OCI-LY7 (cell line): ENCODE measurements around the gene SERPIND1. TPM values are rescaled to one million over a fixed set of nuclear protein-coding genes. Genes with fewer than 3 reads are reported as not detected.
"Not testable (repeated sequence)": the region's sequence is repeated elsewhere in the genome, so short reads cannot be mapped to it uniquely, and the experiment has no call there.

Source experiments
- BruUV-seq: library from RNA; stranded (reverse); fragments of 400-500 nt; replicated peaks from 2 replicates; lab custom pipeline; 2021; lab: Mats Ljungman, UMichigan
- CTCF ChIA-PET: fragments of 300-600 bp; sonication (Branson Sonifier 250); formaldehyde crosslinking; loops from one replicate; lab custom pipeline; 2022; ENCODE audit warnings: antibody characterized with exemption; ENCODE audit not compliant: unreplicated experiment; lab: Charles Lee
- POLR2A ChIA-PET: fragments of 300-600 bp; sonication (Branson Sonifier 250); formaldehyde crosslinking; loops from one replicate; lab custom pipeline; 2022; ENCODE audit warnings: antibody characterized with exemption; lab: Charles Lee
- DNase-seq: peaks from one replicate; pipeline ENCODE4 v3.0.0-alpha.2; 2015; ENCODE audit warnings: low spot score
- H2AFZ ChIP-seq: fragments of 200-600 bp; sonication (generic), shearing (Covaris generic); 2 replicates; pipeline ENCODE4 v1.6.1; 2014; ENCODE audit warnings: mild to moderate bottlenecking, antibody characterized with exemption, low read length, moderate library complexity
- H3K27ac ChIP-seq: fragments of 200-600 bp; sonication (generic); 2 replicates; pipeline ENCODE4 v1.5.1; 2014; ENCODE audit warnings: mixed run types, low read depth, mild to moderate bottlenecking, moderate library complexity, low read length, inconsistent platforms; ENCODE audit not compliant: poor library complexity, severe bottlenecking
- H3K36me3 ChIP-seq: fragments of 200-600 bp; sonication (generic); 2 replicates; pipeline ENCODE4 v1.6.1; 2014; ENCODE audit warnings: mild to moderate bottlenecking, antibody characterized with exemption, low read length, moderate library complexity, mixed read lengths; ENCODE audit not compliant: insufficient read depth
- H3K4me1 ChIP-seq: fragments of 200-600 bp; sonication (generic); 2 replicates; pipeline ENCODE4 v1.5.1; 2014; ENCODE audit warnings: mild to moderate bottlenecking, low read length; ENCODE audit not compliant: insufficient read depth, poor library complexity, severe bottlenecking
- H3K4me2 ChIP-seq: fragments of 200-600 bp; sonication (generic); 2 replicates; pipeline ENCODE4 v1.6.1; 2014; ENCODE audit warnings: mild to moderate bottlenecking, low read length
- H3K4me3 ChIP-seq: fragments of 200-600 bp; sonication (generic); 2 replicates; pipeline ENCODE4 v1.5.1; 2014; ENCODE audit warnings: mild to moderate bottlenecking, low read depth, low read length; ENCODE audit not compliant: poor library complexity, severe bottlenecking
- H3K79me2 ChIP-seq: fragments of 200-600 bp; sonication (generic); 2 replicates; pipeline ENCODE4 v1.6.1; 2016; ENCODE audit warnings: low read depth, mild to moderate bottlenecking, low read length, moderate library complexity, mixed read lengths; ENCODE audit not compliant: insufficient read depth
- H3K9me2 ChIP-seq: fragments of 200-600 bp; sonication (generic); 2 replicates; pipeline ENCODE4 v1.6.1; 2016; ENCODE audit warnings: mild to moderate bottlenecking, low read length, mixed read lengths; ENCODE audit not compliant: insufficient read depth
- H3K9me3 ChIP-seq: fragments of 200-600 bp; sonication (generic); 2 replicates; pipeline ENCODE4 v1.6.1; 2014; ENCODE audit warnings: mild to moderate bottlenecking, mixed run types, low read length, mixed read lengths
- H4K20me1 ChIP-seq: fragments of 200-600 bp; sonication (generic); 2 replicates; pipeline ENCODE4 v1.6.1; 2014; ENCODE audit warnings: mild to moderate bottlenecking, antibody characterized with exemption, low read length, moderate library complexity, mixed read lengths; ENCODE audit not compliant: insufficient read depth
- CTCF ChIP-seq: fragments of 200-600 bp; sonication (generic); conservative IDR thresholded peaks from 2 replicates; pipeline ENCODE4 v1.5.1; 2014; ENCODE audit warnings: mild to moderate bottlenecking, antibody characterized with exemption, low read length, moderate library complexity, mixed read lengths
- EZH2phosphoT487 ChIP-seq: fragments of 200-600 bp; sonication (generic); IDR thresholded peaks from 2 replicates; pipeline ENCODE4 v1.6.1; 2018; ENCODE audit warnings: low read depth, borderline replicate concordance, mild to moderate bottlenecking, mixed run types, antibody characterized with exemption, low read length, moderate library complexity, mixed read lengths
- intact Hi-C: fragments of 100-400 bp; cut with micrococcal nuclease; formaldehyde crosslinking; loops from one replicate; pipeline ENCODE4 v1.10.0; 2022; ENCODE audit not compliant: unreplicated experiment
- total RNA-seq, 2 experiments: library from RNA; depleted of rRNA in 1 of 2; stranded (reverse); fragments of >200 nt in 1 of 2; shearing (Covaris generic) in 1 of 2; gene quantifications; 2 replicates each; pipeline ENCODE4 v1.2.3, GENCODE V29; 2014 to 2022

Gene SERPIND1
- total RNA-seq, 2 experiments from 2014 or later: not detected

GRCh38 chr22:20764729-20765128 lies 9.2 kb upstream of the SERPIND1 start:
- H3K9me3 ChIP-seq: no peaks in the 10 kb centered on the region
- POLR2A ChIA-PET: no interaction called here
- H3K4me1 ChIP-seq: peaks cover 3% of the 10 kb centered on the region
- no TSS peak for BruUV-seq
- intact Hi-C loops: no loop called here
- TF ChIP-seq EZH2phosphoT487: no peak
- no peak for TF ChIP-seq CTCF
- DNase-seq: no peak
- no peak overlapping the region for H3K4me3 ChIP-seq
- H3K27ac ChIP-seq: no peak overlapping the region
- peaks cover 52% of the 10 kb centered on the region for H3K36me3 ChIP-seq
- H3K4me2 ChIP-seq: no peak overlapping the region
- CTCF ChIA-PET: no interaction called here
- H3K79me2 ChIP-seq: no peaks in the 10 kb centered on the region
- no peak overlapping the region for H2AFZ ChIP-seq
- H4K20me1 ChIP-seq: no peaks in the 10 kb centered on the region
- H3K9me2 ChIP-seq: no peaks in the 10 kb centered on the region

- Histone ChIP-seq H3K9me2 (no peaks in the 10 kb centered on the region), H3K4me2 (no peak overlapping the region), H3K9me3 (no peaks in the 10 kb centered on the region), H3K4me3 (no peak overlapping the region), H2AFZ (no peak overlapping the region), H3K27ac (no peak overlapping the region), H3K79me2 (no peaks in the 10 kb centered on the region), H3K4me1 (peaks cover 6% of the 10 kb centered on the region), H4K20me1 (no peaks in the 10 kb centered on the region), H3K36me3 (peaks cover 46% of the 10 kb centered on the region)
- TF ChIP-seq EZH2phosphoT487 (no peak), CTCF (no peak)
- CTCF ChIA-PET: no interaction called here
- no peak for DNase-seq
- POLR2A ChIA-PET: no interaction called here
- no TSS peak for BruUV-seq
- intact Hi-C loops: no loop called here
Observed at GRCh38 chr22:20765938-20766337, 8.0 kb upstream of the SERPIND1 start.

GRCh38 chr22:20766530-20766929 lies 7.4 kb upstream of the SERPIND1 start:
- POLR2A ChIA-PET: no interaction called here
- Histone ChIP-seq H3K9me2 (no peaks in the 10 kb centered on the region), H3K9me3 (no peaks in the 10 kb centered on the region), H4K20me1 (no peaks in the 10 kb centered on the region), H3K4me3 (no peak overlapping the region), H2AFZ (no peak overlapping the region), H3K79me2 (no peaks in the 10 kb centered on the region), H3K4me2 (no peak overlapping the region), H3K27ac (no peak overlapping the region), H3K4me1 (peaks cover 6% of the 10 kb centered on the region), H3K36me3 (peaks cover 40% of the 10 kb centered on the region)
- intact Hi-C loops: no loop called here
- TF ChIP-seq CTCF: no peak
- TF ChIP-seq EZH2phosphoT487: no peak
- no TSS peak for BruUV-seq
- CTCF ChIA-PET: no interaction called here
- DNase-seq: no peak

- H3K36me3 ChIP-seq: peaks cover 22% of the 10 kb centered on the region
- H3K79me2 ChIP-seq, H2AFZ ChIP-seq, POLR2A ChIA-PET, H3K4me2 ChIP-seq, H3K27ac ChIP-seq, intact Hi-C loops, DNase-seq, BruUV-seq, H3K4me3 ChIP-seq, H3K4me1 ChIP-seq, H4K20me1 ChIP-seq, H3K9me3 ChIP-seq, CTCF ChIA-PET, H3K9me2 ChIP-seq: not testable (repeated sequence)
Observed at GRCh38 chr22:20769496-20769826, 4.5 kb upstream of the SERPIND1 start.
